HepG2 (cell line): ENCODE results near the gene ARHGAP35. TPM values are rescaled to one million over a fixed set of nuclear protein-coding genes. Genes with fewer than 3 reads are reported as not detected.

Source experiments
- MLLT10 ChIP-seq: sonication (generic); formaldehyde crosslinking; IDR thresholded peaks from 2 replicates; pipeline ENCODE4 v1.4.0; 2020; ENCODE audit warnings: missing genetic modification reagents
- MTA1 ChIP-seq: sonication (generic); formaldehyde crosslinking; IDR thresholded peaks from 2 replicates; pipeline ENCODE4 v1.4.0; 2020; ENCODE audit warnings: missing genetic modification reagents, mild to moderate bottlenecking, borderline replicate concordance
- NFE2L1 ChIP-seq: sonication (generic); formaldehyde crosslinking; IDR thresholded peaks from 2 replicates; pipeline ENCODE4 v1.4.0; 2020; ENCODE audit warnings: missing genetic modification reagents, mild to moderate bottlenecking, borderline replicate concordance
- SCMH1 ChIP-seq: sonication (generic); formaldehyde crosslinking; IDR thresholded peaks from 2 replicates; pipeline ENCODE4 v1.9.0; 2021; ENCODE audit warnings: missing genetic modification reagents, mild to moderate bottlenecking, borderline replicate concordance
- ZNF841 ChIP-seq: sonication (generic); formaldehyde crosslinking; IDR thresholded peaks from 2 replicates; pipeline ENCODE4 v1.8.1; 2023; ENCODE audit warnings: missing genetic modification reagents, borderline replicate concordance
- polyA plus RNA-seq, 8 experiments: library from polyadenylated mRNA; depleted of rRNA in 3 of 8; stranded (reverse) in 7 of 8; unstranded in 1 of 8; fragments of >200 nt; fragmentation: Illumina TruSeq in 4 of 8; extraction: Trizol in 4 of 8; gene quantifications; 2 replicates each; pipeline versions ENCODE4 v1.2.1 to v1.2.3, GENCODE V29; 2011 to 2016; ENCODE audit warnings: low read depth in 4 of 8, missing spikeins in 1 of 8, mixed read lengths in 1 of 8; ENCODE audit not compliant: insufficient read depth in 1 of 8
- total RNA-seq, 5 experiments: library from RNA; depleted of rRNA; stranded (reverse); fragments of >200 nt; fragmentation: Illumina TruSeq; extraction: Trizol; gene quantifications; 2 replicates each; pipeline ENCODE4 v1.2.3, GENCODE V29; 2016; ENCODE audit warnings: low read depth in 1 of 5
- TF ChIP-seq, protein P1 (sequence below): sonication (generic); formaldehyde crosslinking; IDR thresholded peaks from 2 replicates; pipeline ENCODE4 v1.5.1; 2020; ENCODE audit warnings: mild to moderate bottlenecking, missing genetic modification reagents, borderline replicate concordance
- TF ChIP-seq, protein P2 (sequence below): sonication (generic); formaldehyde crosslinking; IDR thresholded peaks from 2 replicates; pipeline ENCODE4 v1.4.0; 2020; ENCODE audit warnings: missing genetic modification reagents
- TF ChIP-seq, protein P3 (sequence below): sonication (generic); formaldehyde crosslinking; IDR thresholded peaks from 2 replicates; pipeline ENCODE4 v1.5.0; 2020; ENCODE audit warnings: mild to moderate bottlenecking, missing genetic modification reagents
- TF ChIP-seq, protein P4 (sequence below): sonication (generic); formaldehyde crosslinking; IDR thresholded peaks from 2 replicates; pipeline ENCODE4 v1.4.0; 2020; ENCODE audit warnings: mild to moderate bottlenecking, low read depth, missing genetic modification reagents
- TF ChIP-seq, protein P5 (sequence below): sonication (generic); formaldehyde crosslinking; IDR thresholded peaks from 2 replicates; pipeline ENCODE4 v1.4.0; 2020; ENCODE audit warnings: missing genetic modification reagents, borderline replicate concordance

Gene ARHGAP35
- total and polyA plus RNA-seq, 2 of the 13 experiments (the other 11 are each of a cell fraction or from before 2014, with no cell fraction given), result 30.1 to 30.2 TPM

DNA sequence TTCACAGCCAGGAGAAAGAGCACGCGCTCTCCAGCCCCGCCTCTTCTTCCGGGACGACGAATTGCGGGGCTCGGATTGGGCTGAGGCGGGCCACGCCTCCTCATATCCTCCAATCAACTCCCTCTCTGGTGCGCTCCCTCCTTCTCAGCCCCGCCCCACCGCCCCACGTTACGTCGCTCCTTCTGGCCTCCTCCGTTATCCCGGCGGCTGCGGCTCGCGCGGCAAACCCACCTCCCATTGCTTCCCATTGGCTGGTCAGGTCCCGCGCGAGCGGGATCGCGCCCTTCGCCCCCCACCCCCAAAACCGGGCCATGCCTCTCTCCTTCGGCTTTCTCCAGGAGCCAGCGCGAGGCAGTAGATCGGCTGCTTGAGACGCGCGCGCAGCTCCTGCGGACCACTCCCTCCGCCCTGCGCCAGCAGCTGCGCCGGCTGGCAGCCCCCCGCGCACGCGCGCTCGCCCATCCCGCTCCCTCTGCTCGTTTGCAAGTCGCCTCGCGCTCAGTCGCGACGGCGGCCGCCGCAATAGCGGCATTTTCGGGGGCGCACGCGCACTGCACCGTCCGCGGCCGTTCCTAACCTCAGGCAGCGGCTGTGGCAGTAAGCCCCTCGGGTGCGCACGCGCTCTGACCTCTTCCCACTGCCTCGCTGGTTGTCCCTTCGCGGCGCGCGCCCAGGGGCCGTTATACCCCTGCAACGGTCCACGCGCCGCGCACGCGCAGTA, 512 bp upstream of the ARHGAP35 start (continued):
- TF ChIP-seq, protein P1, sequence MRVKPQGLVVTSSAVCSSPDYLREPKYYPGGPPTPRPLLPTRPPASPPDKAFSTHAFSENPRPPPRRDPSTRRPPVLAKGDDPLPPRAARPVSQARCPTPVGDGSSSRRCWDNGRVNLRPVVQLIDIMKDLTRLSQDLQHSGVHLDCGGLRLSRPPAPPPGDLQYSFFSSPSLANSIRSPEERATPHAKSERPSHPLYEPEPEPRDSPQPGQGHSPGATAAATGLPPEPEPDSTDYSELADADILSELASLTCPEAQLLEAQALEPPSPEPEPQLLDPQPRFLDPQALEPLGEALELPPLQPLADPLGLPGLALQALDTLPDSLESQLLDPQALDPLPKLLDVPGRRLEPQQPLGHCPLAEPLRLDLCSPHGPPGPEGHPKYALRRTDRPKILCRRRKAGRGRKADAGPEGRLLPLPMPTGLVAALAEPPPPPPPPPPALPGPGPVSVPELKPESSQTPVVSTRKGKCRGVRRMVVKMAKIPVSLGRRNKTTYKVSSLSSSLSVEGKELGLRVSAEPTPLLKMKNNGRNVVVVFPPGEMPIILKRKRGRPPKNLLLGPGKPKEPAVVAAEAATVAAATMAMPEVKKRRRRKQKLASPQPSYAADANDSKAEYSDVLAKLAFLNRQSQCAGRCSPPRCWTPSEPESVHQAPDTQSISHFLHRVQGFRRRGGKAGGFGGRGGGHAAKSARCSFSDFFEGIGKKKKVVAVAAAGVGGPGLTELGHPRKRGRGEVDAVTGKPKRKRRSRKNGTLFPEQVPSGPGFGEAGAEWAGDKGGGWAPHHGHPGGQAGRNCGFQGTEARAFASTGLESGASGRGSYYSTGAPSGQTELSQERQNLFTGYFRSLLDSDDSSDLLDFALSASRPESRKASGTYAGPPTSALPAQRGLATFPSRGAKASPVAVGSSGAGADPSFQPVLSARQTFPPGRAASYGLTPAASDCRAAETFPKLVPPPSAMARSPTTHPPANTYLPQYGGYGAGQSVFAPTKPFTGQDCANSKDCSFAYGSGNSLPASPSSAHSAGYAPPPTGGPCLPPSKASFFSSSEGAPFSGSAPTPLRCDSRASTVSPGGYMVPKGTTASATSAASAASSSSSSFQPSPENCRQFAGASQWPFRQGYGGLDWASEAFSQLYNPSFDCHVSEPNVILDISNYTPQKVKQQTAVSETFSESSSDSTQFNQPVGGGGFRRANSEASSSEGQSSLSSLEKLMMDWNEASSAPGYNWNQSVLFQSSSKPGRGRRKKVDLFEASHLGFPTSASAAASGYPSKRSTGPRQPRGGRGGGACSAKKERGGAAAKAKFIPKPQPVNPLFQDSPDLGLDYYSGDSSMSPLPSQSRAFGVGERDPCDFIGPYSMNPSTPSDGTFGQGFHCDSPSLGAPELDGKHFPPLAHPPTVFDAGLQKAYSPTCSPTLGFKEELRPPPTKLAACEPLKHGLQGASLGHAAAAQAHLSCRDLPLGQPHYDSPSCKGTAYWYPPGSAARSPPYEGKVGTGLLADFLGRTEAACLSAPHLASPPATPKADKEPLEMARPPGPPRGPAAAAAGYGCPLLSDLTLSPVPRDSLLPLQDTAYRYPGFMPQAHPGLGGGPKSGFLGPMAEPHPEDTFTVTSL, result no peak
- TF ChIP-seq SCMH1, result no peak
- TF ChIP-seq, protein P2, sequence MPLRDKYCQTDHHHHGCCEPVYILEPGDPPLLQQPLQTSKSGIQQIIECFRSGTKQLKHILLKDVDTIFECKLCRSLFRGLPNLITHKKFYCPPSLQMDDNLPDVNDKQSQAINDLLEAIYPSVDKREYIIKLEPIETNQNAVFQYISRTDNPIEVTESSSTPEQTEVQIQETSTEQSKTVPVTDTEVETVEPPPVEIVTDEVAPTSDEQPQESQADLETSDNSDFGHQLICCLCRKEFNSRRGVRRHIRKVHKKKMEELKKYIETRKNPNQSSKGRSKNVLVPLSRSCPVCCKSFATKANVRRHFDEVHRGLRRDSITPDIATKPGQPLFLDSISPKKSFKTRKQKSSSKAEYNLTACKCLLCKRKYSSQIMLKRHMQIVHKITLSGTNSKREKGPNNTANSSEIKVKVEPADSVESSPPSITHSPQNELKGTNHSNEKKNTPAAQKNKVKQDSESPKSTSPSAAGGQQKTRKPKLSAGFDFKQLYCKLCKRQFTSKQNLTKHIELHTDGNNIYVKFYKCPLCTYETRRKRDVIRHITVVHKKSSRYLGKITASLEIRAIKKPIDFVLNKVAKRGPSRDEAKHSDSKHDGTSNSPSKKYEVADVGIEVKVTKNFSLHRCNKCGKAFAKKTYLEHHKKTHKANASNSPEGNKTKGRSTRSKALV (CRISPR knock-in tag), result peak; percentile 28
- no peak for TF ChIP-seq MLLT10
- TF ChIP-seq ZNF841 (CRISPR knock-in tag), result 0 out of 2 replicates have a peak, but pooled peaks have one; percentile 24
- TF ChIP-seq, protein P3, sequence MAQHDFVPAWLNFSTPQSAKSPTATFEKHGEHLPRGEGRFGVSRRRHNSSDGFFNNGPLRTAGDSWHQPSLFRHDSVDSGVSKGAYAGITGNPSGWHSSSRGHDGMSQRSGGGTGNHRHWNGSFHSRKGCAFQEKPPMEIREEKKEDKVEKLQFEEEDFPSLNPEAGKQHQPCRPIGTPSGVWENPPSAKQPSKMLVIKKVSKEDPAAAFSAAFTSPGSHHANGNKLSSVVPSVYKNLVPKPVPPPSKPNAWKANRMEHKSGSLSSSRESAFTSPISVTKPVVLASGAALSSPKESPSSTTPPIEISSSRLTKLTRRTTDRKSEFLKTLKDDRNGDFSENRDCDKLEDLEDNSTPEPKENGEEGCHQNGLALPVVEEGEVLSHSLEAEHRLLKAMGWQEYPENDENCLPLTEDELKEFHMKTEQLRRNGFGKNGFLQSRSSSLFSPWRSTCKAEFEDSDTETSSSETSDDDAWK (CRISPR knock-in tag), result no peak
- TF ChIP-seq, protein P4, sequence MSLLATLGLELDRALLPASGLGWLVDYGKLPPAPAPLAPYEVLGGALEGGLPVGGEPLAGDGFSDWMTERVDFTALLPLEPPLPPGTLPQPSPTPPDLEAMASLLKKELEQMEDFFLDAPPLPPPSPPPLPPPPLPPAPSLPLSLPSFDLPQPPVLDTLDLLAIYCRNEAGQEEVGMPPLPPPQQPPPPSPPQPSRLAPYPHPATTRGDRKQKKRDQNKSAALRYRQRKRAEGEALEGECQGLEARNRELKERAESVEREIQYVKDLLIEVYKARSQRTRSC (CRISPR knock-in tag), result 0 out of 2 replicates have a peak, but pooled peaks have one; percentile 65
- TF ChIP-seq NFE2L1 (CRISPR knock-in tag), result no peak
- TF ChIP-seq, protein P5, sequence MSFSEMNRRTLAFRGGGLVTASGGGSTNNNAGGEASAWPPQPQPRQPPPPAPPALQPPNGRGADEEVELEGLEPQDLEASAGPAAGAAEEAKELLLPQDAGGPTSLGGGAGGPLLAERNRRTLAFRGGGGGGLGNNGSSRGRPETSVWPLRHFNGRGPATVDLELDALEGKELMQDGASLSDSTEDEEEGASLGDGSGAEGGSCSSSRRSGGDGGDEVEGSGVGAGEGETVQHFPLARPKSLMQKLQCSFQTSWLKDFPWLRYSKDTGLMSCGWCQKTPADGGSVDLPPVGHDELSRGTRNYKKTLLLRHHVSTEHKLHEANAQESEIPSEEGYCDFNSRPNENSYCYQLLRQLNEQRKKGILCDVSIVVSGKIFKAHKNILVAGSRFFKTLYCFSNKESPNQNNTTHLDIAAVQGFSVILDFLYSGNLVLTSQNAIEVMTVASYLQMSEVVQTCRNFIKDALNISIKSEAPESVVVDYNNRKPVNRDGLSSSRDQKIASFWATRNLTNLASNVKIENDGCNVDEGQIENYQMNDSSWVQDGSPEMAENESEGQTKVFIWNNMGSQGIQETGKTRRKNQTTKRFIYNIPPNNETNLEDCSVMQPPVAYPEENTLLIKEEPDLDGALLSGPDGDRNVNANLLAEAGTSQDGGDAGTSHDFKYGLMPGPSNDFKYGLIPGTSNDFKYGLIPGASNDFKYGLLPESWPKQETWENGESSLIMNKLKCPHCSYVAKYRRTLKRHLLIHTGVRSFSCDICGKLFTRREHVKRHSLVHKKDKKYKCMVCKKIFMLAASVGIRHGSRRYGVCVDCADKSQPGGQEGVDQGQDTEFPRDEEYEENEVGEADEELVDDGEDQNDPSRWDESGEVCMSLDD (CRISPR knock-in tag), result 0 out of 2 replicates have a peak, but pooled peaks have one; percentile 2
- peak; percentile 89 for TF ChIP-seq MTA1 (CRISPR knock-in tag)
